NOMO-1 treated with DMSO at 0.1 percent for 48 hours (cell line): ENCODE data around the gene KRTAP10-5.

Source experiments
- DNase-seq: peaks from one replicate; lab custom pipeline; 2025; ENCODE audit not compliant: unreplicated experiment; lab: John Stamatoyannopoulos, UW

Gene KRTAP10-5

GRCh38 chr21:44530903-44531605, 49.4 kb downstream of the KRTAP10-5 start:
- no peak for DNase-seq

- DNase-seq: no peak
Observed at GRCh38 chr21:44530221-44530902, 50.0 kb downstream of the KRTAP10-5 start.

- no peak for DNase-seq
Observed at GRCh38 chr21:44529503-44530125, 50.8 kb downstream of the KRTAP10-5 start.
